CD4-positive, alpha-beta T cell (primary cell): ENCODE results near the gene LRRC36. TPM values are rescaled to one million over a fixed set of nuclear protein-coding genes. Genes with fewer than 3 reads are reported as not detected.

ENCODE experiments used
- ATAC-seq: fragments of 200-7000 bp; cut with Tn5 transposase; one replicate; pipeline ENCODE4 v1.10.0; 2022; ENCODE audit warnings: mild to moderate bottlenecking; ENCODE audit not compliant: poor library complexity
- CTCF ChIA-PET: fragments of 350-600 bp; sonication (Branson Sonifier 250); formaldehyde crosslinking; loops from one replicate; lab custom pipeline; 2021; ENCODE audit warnings: antibody characterized with exemption, inconsistent platforms; lab: Charles Lee
- POLR2A ChIA-PET: fragments of 350-600 bp; sonication (Branson Sonifier 250); formaldehyde crosslinking; loops from one replicate; lab custom pipeline; 2021; ENCODE audit warnings: antibody characterized with exemption, inconsistent platforms; lab: Charles Lee
- DNase-seq, 14 experiments: peaks; one replicate each; pipeline ENCODE4 v3.0.0-alpha.2; 2013 to 2020; ENCODE audit warnings: mixed read lengths in 2 of 14
- H3K27ac ChIP-seq, 2 donors: one replicate each; pipeline versions ENCODE4 v1.5.1 to v1.7.0; 2013; ENCODE audit warnings: low read length in 2 of 2, low read depth in 1 of 2, mild to moderate bottlenecking in 1 of 2
- H3K27me3 ChIP-seq, 2 experiments: 1 replicate in 1 of 2; 2 replicates in 1 of 2; pipeline versions ENCODE4 v1.6.1 to v1.7.0; 2013; ENCODE audit warnings: low read length in 2 of 2, control low read depth in 1 of 2, mild to moderate bottlenecking in 1 of 2, moderate library complexity in 1 of 2; ENCODE audit not compliant: insufficient read depth in 2 of 2, control insufficient read depth in 1 of 2
- H3K36me3 ChIP-seq: one replicate; pipeline ENCODE4 v1.6.1; 2013; ENCODE audit warnings: low read length, control low read depth; ENCODE audit not compliant: insufficient read depth
- H3K4me1 ChIP-seq: one replicate; pipeline ENCODE4 v1.6.1; 2013; ENCODE audit warnings: low read length, control low read depth; ENCODE audit not compliant: insufficient read depth
- H3K4me3 ChIP-seq: one replicate; pipeline ENCODE4 v1.5.1; 2013; ENCODE audit warnings: mild to moderate bottlenecking, low read length, moderate library complexity
- H3K9me3 ChIP-seq, 2 experiments: 1 replicate in 1 of 2; 2 replicates in 1 of 2; pipeline versions ENCODE4 v1.6.1 to v1.7.0; 2013; ENCODE audit warnings: low read length in 2 of 2, mild to moderate bottlenecking in 2 of 2, control low read depth in 1 of 2, moderate library complexity in 1 of 2; ENCODE audit not compliant: control insufficient read depth in 1 of 2, insufficient read depth in 1 of 2
- H3K27ac Mint-ChIP-seq: one replicate; pipeline ENCODE4 v1.8.0; 2020; ENCODE audit warnings: mixed read lengths
- H3K27me3 Mint-ChIP-seq: one replicate; pipeline ENCODE4 v1.8.0; 2021; ENCODE audit warnings: mixed read lengths
- H3K36me3 Mint-ChIP-seq: one replicate; pipeline ENCODE4 v1.8.0; 2021; ENCODE audit warnings: low read depth, mixed read lengths
- H3K4me1 Mint-ChIP-seq: one replicate; pipeline ENCODE4 v1.8.0; 2021; ENCODE audit warnings: low read depth, mixed read lengths
- H3K4me3 Mint-ChIP-seq: one replicate; pipeline ENCODE4 v1.8.0; 2020; ENCODE audit warnings: mild to moderate bottlenecking, mixed read lengths
- H3K9me3 Mint-ChIP-seq: one replicate; pipeline ENCODE4 v1.8.0; 2020; ENCODE audit warnings: mixed read lengths
- intact Hi-C, 2 experiments: fragments of 100-400 bp; cut with DNase I in 1 of 2; cut with micrococcal nuclease in 1 of 2; formaldehyde crosslinking; loops; one replicate each; pipeline versions ENCODE4 v1.15.1 to v1.9.0; 2023 to 2025; cut with DNase I, micrococcal nuclease
- total RNA-seq, 174 experiments: library from RNA in 2 of 174; stranded (reverse) in 2 of 174; gene quantifications; one replicate each; pipeline ENCODE4 v1.2.3 and lab custom pipeline; 2021 to 2026
- TF ChIP-seq, protein P1 (sequence below): fragments of 200-600 bp; IDR thresholded peaks from one replicate; pipeline ENCODE4 v1.8.0; 2022; ENCODE audit warnings: antibody characterized with exemption, mild to moderate bottlenecking

The LRRC36 gene
- total RNA-seq, 2 experiments from 2014 or later, result not detected

DNA sequence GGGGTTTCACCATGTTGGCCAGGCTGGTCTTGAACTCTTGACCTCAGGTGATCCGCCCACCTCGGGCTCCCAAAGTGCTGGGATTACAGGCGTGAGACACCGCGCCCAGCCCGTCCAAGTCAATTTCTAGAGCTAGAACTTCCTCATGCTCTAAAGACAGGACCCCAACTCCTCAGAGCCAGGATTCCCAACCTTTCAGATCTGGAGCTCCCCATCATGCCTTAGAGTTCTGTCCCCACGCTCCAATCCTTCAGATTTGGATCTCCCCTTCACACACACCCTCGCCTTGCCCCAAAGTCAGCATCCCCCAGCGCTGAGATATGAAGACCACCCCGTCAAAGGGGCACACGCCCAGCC lies 522 bp upstream of the LRRC36 start:
- TF ChIP-seq, protein P1, sequence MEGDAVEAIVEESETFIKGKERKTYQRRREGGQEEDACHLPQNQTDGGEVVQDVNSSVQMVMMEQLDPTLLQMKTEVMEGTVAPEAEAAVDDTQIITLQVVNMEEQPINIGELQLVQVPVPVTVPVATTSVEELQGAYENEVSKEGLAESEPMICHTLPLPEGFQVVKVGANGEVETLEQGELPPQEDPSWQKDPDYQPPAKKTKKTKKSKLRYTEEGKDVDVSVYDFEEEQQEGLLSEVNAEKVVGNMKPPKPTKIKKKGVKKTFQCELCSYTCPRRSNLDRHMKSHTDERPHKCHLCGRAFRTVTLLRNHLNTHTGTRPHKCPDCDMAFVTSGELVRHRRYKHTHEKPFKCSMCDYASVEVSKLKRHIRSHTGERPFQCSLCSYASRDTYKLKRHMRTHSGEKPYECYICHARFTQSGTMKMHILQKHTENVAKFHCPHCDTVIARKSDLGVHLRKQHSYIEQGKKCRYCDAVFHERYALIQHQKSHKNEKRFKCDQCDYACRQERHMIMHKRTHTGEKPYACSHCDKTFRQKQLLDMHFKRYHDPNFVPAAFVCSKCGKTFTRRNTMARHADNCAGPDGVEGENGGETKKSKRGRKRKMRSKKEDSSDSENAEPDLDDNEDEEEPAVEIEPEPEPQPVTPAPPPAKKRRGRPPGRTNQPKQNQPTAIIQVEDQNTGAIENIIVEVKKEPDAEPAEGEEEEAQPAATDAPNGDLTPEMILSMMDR, result no peak
- peaks cover 30 to 48% of the 10 kb centered on the region in 2 experiments for H3K27me3 ChIP-seq
- ATAC-seq, result no peak
- Mint-ChIP-seq H3K27ac (no peak overlapping the region), H3K4me3 (peak overlapping the region; percentile 72), H3K27me3 (peaks cover 54% of the 10 kb centered on the region), H3K36me3 (no peaks in the 10 kb centered on the region), H3K4me1 (peaks cover 10% of the 10 kb centered on the region), H3K9me3 (no peaks in the 10 kb centered on the region)
- intact Hi-C loops, result no loop called here
- DNase-seq, result no peak
- peak overlapping the region; percentile 55 for H3K4me3 ChIP-seq
- H3K27ac ChIP-seq, result no peak overlapping the region
- ChIA-PET POLR2A (no interaction called here), CTCF (interaction anchor here (0.6 to 1.1 kb wide), 3 partner anchors 22 to 102 kb away, joined by 3 to 5 read pairs (median 3); no protein-coding TSS in a partner anchor)
- H3K9me3 ChIP-seq, result no peaks in the 10 kb centered on the region
- H3K36me3 ChIP-seq, result no peaks in the 10 kb centered on the region
- H3K4me1 ChIP-seq, result peaks cover 17% of the 10 kb centered on the region

- TF ChIP-seq, protein P1, result no peak
- intact Hi-C loops, result no loop called here
- Mint-ChIP-seq H3K27me3 (peaks cover 41% of the 10 kb centered on the region), H3K27ac (no peak overlapping the region), H3K4me3 (no peak overlapping the region), H3K36me3 (no peaks in the 10 kb centered on the region), H3K9me3 (no peaks in the 10 kb centered on the region), H3K4me1 (peaks cover 10% of the 10 kb centered on the region)
- Histone ChIP-seq H3K36me3 (no peaks in the 10 kb centered on the region), H3K9me3 (no peaks in the 10 kb centered on the region), H3K4me1 (peaks cover 17% of the 10 kb centered on the region), H3K27ac (no peak overlapping the region), H3K4me3 (no peak overlapping the region), H3K27me3 (peaks cover 26 to 32% of the 10 kb centered on the region in 2 experiments)
- ChIA-PET POLR2A (no interaction called here), CTCF (no interaction called here)
- DNase-seq, result no peak
- no peak for ATAC-seq
Observed at GRCh38 chr16:67327743-67328142, 1.1 kb downstream of the LRRC36 start.

DNA sequence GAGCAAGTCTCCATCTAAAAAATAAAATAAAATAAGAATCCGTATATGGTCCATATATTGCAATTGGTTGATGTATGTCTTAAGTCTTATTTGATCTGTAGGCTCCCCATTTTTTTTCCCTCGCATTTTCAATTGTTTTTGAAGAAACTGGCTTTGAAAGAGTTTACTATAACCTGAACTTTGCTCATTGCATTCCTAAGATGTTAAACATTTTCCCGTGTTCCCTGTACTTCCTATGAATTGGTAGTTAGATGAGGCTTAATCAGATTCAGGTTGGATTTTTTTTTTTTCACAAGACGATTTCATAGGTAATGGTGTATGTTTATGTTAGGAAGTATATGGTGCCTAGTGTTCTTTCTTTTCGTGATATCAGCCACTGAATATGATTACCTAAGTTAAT lies 3.3 kb downstream of the LRRC36 start:
- ChIA-PET POLR2A (interaction anchor here (0.6 kb wide), 1 partner anchor 328 kb away, joined by 4 read pairs; no protein-coding TSS in a partner anchor), CTCF (no interaction called here)
- Histone ChIP-seq H3K4me3 (no peak overlapping the region), H3K9me3 (peaks cover 0 to 7% of the 10 kb centered on the region in 2 experiments), H3K27ac (no peak overlapping the region), H3K36me3 (no peaks in the 10 kb centered on the region), H3K27me3 (peaks cover 17 to 19% of the 10 kb centered on the region in 2 experiments), H3K4me1 (peaks cover 17% of the 10 kb centered on the region)
- ATAC-seq, result no peak
- Mint-ChIP-seq H3K27ac (no peak overlapping the region), H3K9me3 (no peaks in the 10 kb centered on the region), H3K4me1 (peaks cover 6% of the 10 kb centered on the region), H3K27me3 (peaks cover 20% of the 10 kb centered on the region), H3K36me3 (no peaks in the 10 kb centered on the region), H3K4me3 (no peak overlapping the region)
- TF ChIP-seq, protein P1, result no peak
- no peak for DNase-seq
- intact Hi-C loops, result no loop called here
